HCT116 (cell line): Measurements from ENCODE around the gene PCSK6. TPM values are rescaled to one million over a fixed set of nuclear protein-coding genes. Genes with fewer than 3 reads are reported as not detected.

Experiments used
- ATAC-seq: fragments of 200-7000 bp; cut with Tn5 transposase; 2 replicates; pipeline ENCODE4 v1.9.1; 2020; ENCODE audit warnings: mild to moderate bottlenecking, moderate library complexity
- BruUV-seq: library from RNA; stranded (reverse); fragments of 400-500 nt; replicated peaks from 2 replicates; lab custom pipeline; 2021; lab: Mats Ljungman, UMichigan
- CTCF ChIA-PET: fragments of 300-600 bp; sonication (Branson Sonifier 250); formaldehyde crosslinking; loops from one replicate; lab custom pipeline; 2021; ENCODE audit warnings: antibody characterized with exemption; lab: Charles Lee
- POLR2A ChIA-PET: fragments of 300-600, 350-600 bp; sonication (Branson Sonifier 250); formaldehyde crosslinking; loops from one replicate; lab custom pipeline; 2021; ENCODE audit warnings: antibody characterized with exemption; lab: Charles Lee
- RAD21 ChIA-PET, 2 experiments: fragments of 300-600 bp; sonication (Branson Sonifier 250); formaldehyde crosslinking; loops; one replicate each; lab custom pipeline; 2023; ENCODE audit warnings: low total read pairs in 2 of 2; ENCODE audit not compliant: uncharacterized antibody in 2 of 2, unreplicated experiment in 2 of 2, low non-redundant PET in 1 of 2; lab: Charles Lee
- DNase-seq: peaks from one replicate; pipeline ENCODE4 v3.0.0-alpha.2; 2010; ENCODE audit warnings: low read depth, low spot score
- H2AFZ ChIP-seq: fragments of 200-600 bp; shearing (Covaris generic), sonication (generic); 2 replicates; pipeline ENCODE4 v1.6.1; 2017; ENCODE audit warnings: low read depth, mixed run types, mixed read lengths, antibody characterized with exemption, low read length; ENCODE audit not compliant: poor library complexity, severe bottlenecking
- H3K27ac ChIP-seq: 2 replicates; pipeline ENCODE4 v1.5.1; 2012; ENCODE audit warnings: low read depth, low read length
- H3K27me3 ChIP-seq: fragments of 200-600 bp; sonication (generic); 2 replicates; pipeline ENCODE4 v1.6.1; 2016; ENCODE audit warnings: mixed run types, low read length, mixed read lengths; ENCODE audit not compliant: insufficient read depth
- H3K36me3 ChIP-seq, 2 experiments: fragments of 200-500 bp in 1 of 2; fragments of 200-600 bp in 1 of 2; sonication (Bioruptor generic) in 1 of 2; sonication (generic) in 1 of 2; 2 replicates each; pipeline versions ENCODE4 v1.5.1 to v1.6.1; 2014 to 2016; ENCODE audit warnings: low read length in 2 of 2, inconsistent platforms in 1 of 2, mixed read lengths in 1 of 2, mixed run types in 1 of 2; ENCODE audit not compliant: insufficient read depth in 2 of 2, control insufficient read depth in 1 of 2
- H3K4me1 ChIP-seq, 2 experiments: fragments of 200-600 bp in 1 of 2; sonication (generic) in 1 of 2; 2 replicates each; pipeline versions ENCODE4 v1.5.1 to v1.6.1; 2012 to 2017; ENCODE audit warnings: low read length in 2 of 2, inconsistent platforms in 1 of 2, mild to moderate bottlenecking in 1 of 2, mixed read lengths in 1 of 2, mixed run types in 1 of 2, moderate library complexity in 1 of 2; ENCODE audit not compliant: insufficient read depth in 2 of 2, control insufficient read depth in 1 of 2
- H3K4me2 ChIP-seq: fragments of 200-600 bp; sonication (generic); 2 replicates; pipeline ENCODE4 v1.6.1; 2017; ENCODE audit warnings: mixed run types, low read length, mixed read lengths
- H3K4me3 ChIP-seq, 2 experiments: fragments of 200-600 bp in 1 of 2; sonication (generic) in 1 of 2; replicated peaks in 1 of 2; 2 replicates each; pipeline ENCODE4 v1.5.1; 2011 to 2016; ENCODE audit warnings: low read length in 2 of 2, control low read depth in 1 of 2, low read depth in 1 of 2, mild to moderate bottlenecking in 1 of 2, mixed read lengths in 1 of 2, mixed run types in 1 of 2
- H3K79me2 ChIP-seq: fragments of 200-600 bp; sonication (generic); 2 replicates; pipeline ENCODE4 v1.6.1; 2017; ENCODE audit warnings: mild to moderate bottlenecking, mixed run types, low read length, moderate library complexity, mixed read lengths; ENCODE audit not compliant: insufficient read depth
- H3K9ac ChIP-seq: fragments of 200-600 bp; sonication (generic); 2 replicates; pipeline ENCODE4 v1.6.1; 2016; ENCODE audit warnings: low read length, mixed read lengths
- H3K9me2 ChIP-seq: fragments of 200-600 bp; sonication (generic), shearing (Covaris generic); 2 replicates; pipeline ENCODE4 v1.6.1; 2017; ENCODE audit warnings: mixed run types, mild to moderate bottlenecking, moderate library complexity; ENCODE audit not compliant: insufficient read depth
- H3K9me3 ChIP-seq, 2 experiments: fragments of 200-500 bp in 1 of 2; fragments of 200-600 bp in 1 of 2; sonication (Bioruptor generic) in 1 of 2; sonication (generic) in 1 of 2; 2 replicates each; pipeline ENCODE4 v1.6.1; 2014 to 2017; ENCODE audit warnings: low read length in 2 of 2, mixed read lengths in 2 of 2, inconsistent platforms in 1 of 2, low read depth in 1 of 2, mild to moderate bottlenecking in 1 of 2, mixed run types in 1 of 2, moderate library complexity in 1 of 2; ENCODE audit not compliant: control insufficient read depth in 1 of 2, insufficient read depth in 1 of 2
- H4K20me1 ChIP-seq: fragments of 200-600 bp; sonication (generic), shearing (Covaris generic); 2 replicates; pipeline ENCODE4 v1.6.1; 2017; ENCODE audit warnings: mixed run types, mild to moderate bottlenecking, moderate library complexity; ENCODE audit not compliant: insufficient read depth
- CTCF ChIP-seq, 3 experiments: fragments of 200-600 bp in 1 of 3; sonication (generic) in 1 of 3; IDR thresholded peaks in 2 of 3; conservative IDR thresholded peaks in 1 of 3; 2 replicates each; pipeline ENCODE4 v1.5.1; 2012 to 2017; ENCODE audit warnings: low read depth in 2 of 3, low read length in 2 of 3, antibody characterized with exemption in 1 of 3, borderline replicate concordance in 1 of 3, control low read depth in 1 of 3, mild to moderate bottlenecking in 1 of 3, mixed read lengths in 1 of 3, mixed run types in 1 of 3, moderate library complexity in 1 of 3; ENCODE audit not compliant: insufficient read depth in 1 of 3
- EGR1 ChIP-seq: IDR thresholded peaks from 2 replicates; pipeline ENCODE4 v1.6.1; 2012; ENCODE audit warnings: low read depth
- POLR2AphosphoS5 ChIP-seq: IDR thresholded peaks from 2 replicates; pipeline ENCODE4 v1.6.1; 2011; ENCODE audit warnings: mild to moderate bottlenecking, low read depth, low read length, moderate library complexity
- SIN3A ChIP-seq: IDR thresholded peaks from 2 replicates; pipeline ENCODE4 v1.6.1; 2012; ENCODE audit warnings: low read depth
- intact Hi-C: fragments of 100-400 bp; cut with micrococcal nuclease; formaldehyde crosslinking; loops from 2 replicates; pipeline ENCODE4 v1.10.0; 2022
- total RNA-seq: library from RNA; stranded (reverse); gene quantifications from one replicate; pipeline ENCODE4 v1.2.1, GENCODE V29; 2021; ENCODE audit not compliant: unreplicated experiment
- TF ChIP-seq, protein P1 (sequence below): IDR thresholded peaks from 2 replicates; pipeline ENCODE4 v1.6.1; 2012; ENCODE audit warnings: low read depth

PCSK6 gene
- total RNA-seq, 1 experiment from 2014 or later, result 13.5 TPM

- TF ChIP-seq, protein P1, sequence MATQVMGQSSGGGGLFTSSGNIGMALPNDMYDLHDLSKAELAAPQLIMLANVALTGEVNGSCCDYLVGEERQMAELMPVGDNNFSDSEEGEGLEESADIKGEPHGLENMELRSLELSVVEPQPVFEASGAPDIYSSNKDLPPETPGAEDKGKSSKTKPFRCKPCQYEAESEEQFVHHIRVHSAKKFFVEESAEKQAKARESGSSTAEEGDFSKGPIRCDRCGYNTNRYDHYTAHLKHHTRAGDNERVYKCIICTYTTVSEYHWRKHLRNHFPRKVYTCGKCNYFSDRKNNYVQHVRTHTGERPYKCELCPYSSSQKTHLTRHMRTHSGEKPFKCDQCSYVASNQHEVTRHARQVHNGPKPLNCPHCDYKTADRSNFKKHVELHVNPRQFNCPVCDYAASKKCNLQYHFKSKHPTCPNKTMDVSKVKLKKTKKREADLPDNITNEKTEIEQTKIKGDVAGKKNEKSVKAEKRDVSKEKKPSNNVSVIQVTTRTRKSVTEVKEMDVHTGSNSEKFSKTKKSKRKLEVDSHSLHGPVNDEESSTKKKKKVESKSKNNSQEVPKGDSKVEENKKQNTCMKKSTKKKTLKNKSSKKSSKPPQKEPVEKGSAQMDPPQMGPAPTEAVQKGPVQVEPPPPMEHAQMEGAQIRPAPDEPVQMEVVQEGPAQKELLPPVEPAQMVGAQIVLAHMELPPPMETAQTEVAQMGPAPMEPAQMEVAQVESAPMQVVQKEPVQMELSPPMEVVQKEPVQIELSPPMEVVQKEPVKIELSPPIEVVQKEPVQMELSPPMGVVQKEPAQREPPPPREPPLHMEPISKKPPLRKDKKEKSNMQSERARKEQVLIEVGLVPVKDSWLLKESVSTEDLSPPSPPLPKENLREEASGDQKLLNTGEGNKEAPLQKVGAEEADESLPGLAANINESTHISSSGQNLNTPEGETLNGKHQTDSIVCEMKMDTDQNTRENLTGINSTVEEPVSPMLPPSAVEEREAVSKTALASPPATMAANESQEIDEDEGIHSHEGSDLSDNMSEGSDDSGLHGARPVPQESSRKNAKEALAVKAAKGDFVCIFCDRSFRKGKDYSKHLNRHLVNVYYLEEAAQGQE, result no peak
- 0 out of 2 replicates have a peak, but pooled peaks have one; percentile 9 for TF ChIP-seq EGR1
Observed at GRCh38 chr15:101277038-101277822, 212.3 kb downstream of the PCSK6 start, which contains the start of gene SELENOS (continued).

- Histone ChIP-seq H3K27ac (peak overlapping the region; percentile 77), H3K36me3 (peaks cover 39 to 51% of the 10 kb centered on the region in 2 experiments), H4K20me1 (no peaks in the 10 kb centered on the region), H3K27me3 (no peaks in the 10 kb centered on the region), H2AFZ (no peak overlapping the region), H3K79me2 (peaks cover 32% of the 10 kb centered on the region), H3K4me1 (peaks cover 2 to 12% of the 10 kb centered on the region in 2 experiments; a peak in 3 of 4 replicates), H3K4me3 (peak overlapping the region; percentile 83 to 94), H3K9me2 (no peaks in the 10 kb centered on the region), H3K4me2 (peak overlapping the region; percentile 82), H3K9me3 (no peaks in the 10 kb centered on the region), H3K9ac (peak overlapping the region; percentile 77)
- BruUV-seq, result TSS peak; percentile 30
- ChIA-PET RAD21 (no interaction called here), POLR2A (interaction anchor here (0.7 to 1.0 kb wide), 2 partner anchors 25 to 344 kb away, joined by 3 read pairs; partner anchors contain the start of gene CHSY1), CTCF (interaction anchor here (1.2 kb wide), 1 partner anchor 378 kb away, joined by 4 read pairs; no protein-coding TSS in a partner anchor)
- ATAC-seq (peak; percentile 40), DNase-seq (no peak)
- intact Hi-C loops, result no loop called here
- TF ChIP-seq SIN3A (0 out of 2 replicates have a peak, but pooled peaks have one; percentile 21), CTCF (IDR thresholded peaks at IDR 0.05 in 2 of 3, conservative IDR thresholded peaks at IDR 0.05 in 1 of 3; ENCODE audit: borderline replicate concordance in 1 of 3, insufficient read depth in 1 of 3, low read depth in 2 of 3, low read length in 2 of 3) (peak in 2 of 3 experiments; percentile 19 to 42; a peak in 2 of 6 replicates), POLR2AphosphoS5 (no peak)
Observed at GRCh38 chr15:101276501-101277037, 212.9 kb downstream of the PCSK6 start.
